Measurements from ENCODE around the gene DBN1.

DNA sequence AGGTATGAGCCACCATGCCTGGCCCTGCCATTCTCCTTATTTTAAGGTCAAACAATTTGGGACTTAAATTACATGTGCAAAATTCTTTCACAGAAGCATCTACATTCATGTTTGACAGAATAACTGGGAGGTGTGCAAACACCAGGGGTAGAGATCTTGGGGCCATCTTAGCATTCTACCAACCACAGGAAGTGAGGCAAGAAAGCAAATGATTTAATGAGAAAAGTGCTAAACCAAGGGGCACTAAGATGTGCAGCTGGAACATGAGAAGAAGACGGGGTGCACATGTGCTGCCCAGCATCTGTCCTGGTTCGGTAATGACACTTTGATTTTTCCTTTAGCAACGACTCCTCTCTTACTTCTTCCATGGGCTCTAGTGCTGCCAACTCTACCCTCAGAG lies 62.9 kb downstream of the DBN1 start:
- TF ChIP-seq CTCF (IDR thresholded peaks at IDR 0.05 in 8 of 11, conservative IDR thresholded peaks at IDR 0.05 in 3 of 11) (no peak), POLR2A (IDR thresholded peaks at IDR 0.05) (no peak)
